HG03439 (cell line): ENCODE results near the gene UCHL1.
"Not testable (repeated sequence)": the region's sequence is repeated elsewhere in the genome, so short reads cannot be mapped to it uniquely, and the experiment has no call there.

Experiments
- ATAC-seq: cut with Tn5 transposase; IDR thresholded peaks from one replicate; pipeline ENCODE4 v1.9.1; 2021; ENCODE audit warnings: mild to moderate bottlenecking, moderate library complexity; ENCODE audit not compliant: unreplicated experiment

The UCHL1 gene

DNA sequence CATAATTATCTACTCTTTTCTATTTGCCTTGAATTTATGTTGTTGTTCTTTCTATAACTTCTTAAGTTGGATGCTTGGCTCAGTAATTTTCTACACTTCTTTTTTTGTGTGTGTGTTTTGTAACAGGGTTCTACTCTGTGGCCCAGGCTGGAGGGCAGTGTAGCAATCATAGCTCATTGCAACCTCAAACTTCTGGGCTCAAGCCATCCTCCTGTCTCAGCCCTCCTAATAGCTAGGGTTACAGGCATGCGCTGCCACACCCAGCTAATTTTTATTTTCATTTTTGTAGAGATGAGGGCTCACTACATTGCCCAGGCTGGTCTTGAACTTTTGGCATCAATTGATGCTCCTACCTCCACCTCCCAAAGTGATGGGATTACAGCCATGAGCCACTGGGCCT lies 20.7 kb upstream of the UCHL1 start:
- ATAC-seq, result no peak

DNA sequence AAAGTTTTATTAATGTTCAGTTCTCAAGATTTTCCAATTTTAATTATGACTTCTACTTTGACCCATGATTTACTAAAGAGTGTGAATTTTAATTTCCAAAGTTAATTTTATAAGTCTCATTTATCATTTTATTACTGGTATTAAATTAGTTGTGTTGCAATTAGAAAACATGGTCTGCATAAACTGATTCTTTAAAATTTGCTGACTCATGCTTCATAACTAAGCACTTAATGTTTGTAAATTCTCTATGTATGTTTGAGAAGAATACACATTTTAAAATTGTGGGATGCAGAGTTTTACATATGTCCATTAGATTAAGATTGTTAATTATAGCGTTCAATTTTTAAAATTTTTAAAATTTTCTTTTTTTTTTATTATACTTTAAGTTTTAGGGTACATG lies 20.2 kb upstream of the UCHL1 start:
- ATAC-seq, result no peak

DNA sequence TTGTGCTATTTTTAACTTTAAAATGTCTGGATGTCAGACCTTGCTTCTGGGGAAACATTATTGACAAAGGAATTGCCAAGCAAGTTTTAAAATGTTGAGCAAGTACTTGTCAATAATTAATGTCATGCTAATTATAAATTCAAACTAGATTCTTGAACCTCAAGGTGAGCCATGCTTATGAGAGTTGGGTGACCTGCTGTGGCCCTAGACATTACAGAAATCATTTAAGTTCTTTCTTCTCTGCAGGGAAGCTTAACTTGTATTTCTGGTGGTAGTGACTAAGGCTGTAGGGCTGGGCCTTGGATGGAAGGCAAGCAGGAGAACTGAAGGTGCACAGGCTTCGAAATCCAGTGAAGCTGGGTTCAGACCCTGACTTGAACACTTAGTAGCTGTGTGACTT lies 14.8 kb upstream of the UCHL1 start:
- ATAC-seq, result no peak

DNA sequence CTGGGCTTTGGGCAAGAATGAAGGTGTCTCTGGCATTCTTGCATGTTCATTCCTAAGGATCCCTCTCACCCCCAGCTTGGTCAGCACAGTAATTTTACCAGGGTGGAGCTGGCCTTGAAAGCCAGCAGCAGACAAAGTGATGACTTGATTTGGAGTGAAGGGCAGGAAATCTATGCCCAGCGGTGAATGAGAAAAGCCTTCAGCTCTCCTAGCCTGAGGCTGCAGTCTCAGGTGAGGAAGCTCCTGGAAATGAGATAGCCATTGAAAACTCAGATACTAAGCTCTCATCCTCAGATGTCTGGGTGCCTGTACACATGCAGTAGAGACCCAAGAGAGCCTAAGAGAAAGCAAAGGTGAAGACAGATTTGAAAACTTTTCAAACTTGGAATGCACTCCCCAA lies 10.7 kb upstream of the UCHL1 start:
- no peak for ATAC-seq

DNA sequence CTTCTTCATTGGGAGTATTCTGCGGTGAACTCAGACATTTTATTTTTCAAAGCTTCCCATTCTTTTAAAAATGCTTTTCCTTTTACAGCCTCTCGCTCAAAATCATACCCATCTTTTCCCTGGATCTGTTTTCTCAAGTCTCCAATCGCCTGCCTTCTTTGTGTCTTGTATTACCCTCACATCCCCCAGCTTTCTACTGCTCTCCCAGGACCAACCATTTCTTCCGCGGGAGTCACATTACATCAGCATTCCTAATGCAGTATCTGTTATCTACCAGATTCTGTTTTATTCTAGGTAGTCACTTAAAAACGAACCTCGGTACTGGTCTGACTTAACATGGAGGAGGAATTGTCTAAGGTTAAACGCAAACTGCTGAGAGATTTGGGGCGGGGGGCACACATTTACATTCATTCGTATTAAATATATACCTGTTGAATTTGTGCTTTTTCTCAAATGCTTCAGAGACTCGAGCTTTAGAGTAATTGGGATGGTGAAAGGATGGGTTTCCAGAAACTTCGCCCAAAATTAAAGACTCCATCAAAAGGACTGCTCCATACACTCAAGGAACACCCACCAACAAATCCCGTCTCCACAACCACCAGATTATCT lies 493 bp upstream of the UCHL1 start:
- ATAC-seq, result no peak

DNA sequence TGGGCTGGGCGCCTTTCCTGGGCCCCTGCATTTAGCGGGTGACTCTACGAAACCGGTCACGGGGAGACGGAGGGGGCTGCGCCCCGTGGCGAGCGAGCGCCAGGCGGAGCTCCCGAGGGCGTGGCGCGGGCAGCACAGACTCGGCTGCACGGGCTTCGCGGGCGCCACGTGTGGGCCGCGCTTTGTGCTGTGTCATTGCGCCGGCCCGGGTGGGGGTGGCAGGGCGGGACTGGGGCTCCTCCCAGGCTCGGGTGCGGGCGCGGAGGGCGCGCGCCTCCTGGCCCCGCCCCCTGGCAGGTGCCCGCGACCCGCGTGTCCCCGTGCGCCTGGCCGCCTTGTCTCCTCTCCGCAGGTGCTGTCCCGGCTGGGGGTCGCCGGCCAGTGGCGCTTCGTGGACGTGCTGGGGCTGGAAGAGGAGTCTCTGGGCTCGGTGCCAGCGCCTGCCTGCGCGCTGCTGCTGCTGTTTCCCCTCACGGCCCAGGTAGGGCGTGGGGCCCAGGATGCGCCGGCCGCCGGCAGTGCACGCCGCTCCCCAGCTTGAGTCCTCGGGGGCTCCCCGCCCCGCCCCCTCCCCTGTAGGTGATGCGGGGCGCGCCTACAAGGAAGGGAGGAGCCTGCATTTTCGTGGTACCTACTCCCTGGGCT lies 651 bp downstream of the UCHL1 start:
- peak; percentile 74 for ATAC-seq

DNA sequence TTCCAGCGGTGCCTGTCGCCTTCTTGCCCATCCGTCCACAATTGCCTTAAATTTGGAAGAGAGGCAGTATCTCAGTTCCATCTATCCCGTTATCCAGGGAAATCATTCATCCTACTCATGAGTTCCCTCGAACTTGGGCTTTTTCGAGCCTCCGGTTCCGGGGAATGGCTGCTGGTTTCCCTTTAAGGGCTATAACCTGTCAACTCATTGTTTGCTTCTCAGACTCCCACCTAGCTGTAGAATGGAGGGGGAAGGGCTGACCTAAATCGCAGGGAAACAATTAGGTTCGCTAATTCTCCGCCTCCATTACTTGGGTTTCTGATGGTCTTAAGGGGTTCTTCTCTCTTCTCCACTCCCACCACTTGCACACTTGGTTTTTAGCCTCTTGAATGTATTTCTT lies 1.2 kb downstream of the UCHL1 start:
- no peak for ATAC-seq

DNA sequence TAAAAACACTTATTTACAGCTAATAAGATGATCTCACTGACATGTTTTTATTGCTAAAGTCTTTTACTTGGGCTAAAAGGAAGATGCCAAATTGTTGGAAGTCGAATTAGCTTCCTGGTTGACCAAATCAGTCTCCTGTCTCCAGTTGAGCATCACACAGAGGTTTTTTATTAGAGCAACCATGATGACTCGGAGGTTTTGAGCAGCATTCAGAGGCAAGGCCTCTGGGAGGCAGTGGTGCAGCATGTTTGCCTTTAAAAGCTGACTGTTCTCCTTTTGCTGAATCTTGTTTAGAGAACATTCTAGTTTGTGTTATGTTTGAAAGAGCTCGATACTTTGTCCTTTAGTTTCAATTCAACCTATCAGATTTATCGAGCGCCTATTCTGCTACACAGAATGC lies 2.1 kb downstream of the UCHL1 start:
- no peak for ATAC-seq

DNA sequence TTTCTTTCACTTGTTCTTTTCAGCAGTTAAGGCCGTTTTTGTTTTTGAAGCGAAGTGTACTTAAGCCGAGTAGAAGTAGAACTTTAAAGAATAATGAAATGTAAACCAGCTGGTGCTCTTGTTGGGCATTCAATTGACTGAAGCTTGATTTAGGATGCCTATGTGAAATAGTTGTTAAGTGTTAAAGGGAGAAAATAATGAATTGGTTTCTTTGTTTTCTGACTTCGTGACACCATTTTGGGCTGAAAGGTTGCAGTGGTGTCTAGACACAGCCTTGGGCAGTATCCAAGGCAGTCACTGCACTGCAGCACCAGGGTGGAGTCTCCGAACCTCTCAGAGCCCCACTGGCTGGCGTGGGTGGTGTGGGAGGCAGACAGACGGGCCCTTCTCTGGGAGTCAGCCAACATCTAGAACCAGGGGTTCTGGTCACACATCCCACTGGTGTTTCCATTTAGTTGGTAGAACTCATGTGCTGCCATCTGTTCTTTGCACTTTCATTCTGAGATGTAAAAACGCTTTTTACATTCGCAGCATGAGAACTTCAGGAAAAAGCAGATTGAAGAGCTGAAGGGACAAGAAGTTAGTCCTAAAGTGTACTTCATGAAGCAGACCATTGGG lies 3.5 kb downstream of the UCHL1 start:
- no peak for ATAC-seq

DNA sequence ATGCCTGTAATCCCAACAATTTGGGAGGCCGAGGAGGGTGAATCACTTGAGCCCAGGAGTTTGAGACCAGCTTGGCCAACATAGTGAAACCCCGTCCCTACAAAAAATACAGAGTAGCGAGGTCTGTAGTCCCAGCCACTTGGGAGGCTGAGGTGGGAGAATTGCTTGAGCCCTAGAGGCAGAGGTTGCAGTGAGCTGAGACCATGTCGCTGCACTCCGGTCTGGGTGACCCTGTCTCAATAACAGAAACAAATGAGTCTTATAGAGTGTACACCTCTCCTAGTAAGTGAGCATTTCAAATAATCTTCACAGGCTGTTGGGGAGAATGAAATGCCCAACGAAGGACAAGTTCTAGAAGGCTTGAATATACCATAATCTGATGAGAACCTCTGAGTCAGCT lies 5.5 kb downstream of the UCHL1 start:
- ATAC-seq, result no peak

DNA sequence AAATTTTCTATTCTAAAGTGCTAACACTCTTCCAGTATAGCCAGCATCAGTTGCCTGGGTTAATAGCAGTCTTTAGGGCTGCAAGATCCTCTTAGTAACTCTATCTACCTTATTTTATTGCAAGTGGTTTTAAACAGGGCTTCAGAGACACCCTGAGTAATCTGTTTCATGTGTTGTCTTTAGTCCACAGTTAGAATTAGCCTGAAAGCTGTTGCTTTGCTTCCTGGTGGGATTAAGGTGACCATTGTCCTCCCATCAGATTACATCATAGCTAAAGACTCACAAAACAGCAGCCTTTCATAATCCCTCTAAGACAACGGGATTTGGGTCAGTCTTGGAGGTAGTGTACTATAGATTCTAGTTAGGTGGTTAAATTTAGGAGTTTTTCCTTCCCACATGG lies 7.5 kb downstream of the UCHL1 start:
- ATAC-seq, result no peak

DNA sequence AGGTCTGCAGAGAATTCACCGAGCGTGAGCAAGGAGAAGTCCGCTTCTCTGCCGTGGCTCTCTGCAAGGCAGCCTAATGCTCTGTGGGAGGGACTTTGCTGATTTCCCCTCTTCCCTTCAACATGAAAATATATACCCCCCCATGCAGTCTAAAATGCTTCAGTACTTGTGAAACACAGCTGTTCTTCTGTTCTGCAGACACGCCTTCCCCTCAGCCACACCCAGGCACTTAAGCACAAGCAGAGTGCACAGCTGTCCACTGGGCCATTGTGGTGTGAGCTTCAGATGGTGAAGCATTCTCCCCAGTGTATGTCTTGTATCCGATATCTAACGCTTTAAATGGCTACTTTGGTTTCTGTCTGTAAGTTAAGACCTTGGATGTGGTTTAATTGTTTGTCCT lies 11.3 kb downstream of the UCHL1 start:
- ATAC-seq, result no peak

DNA sequence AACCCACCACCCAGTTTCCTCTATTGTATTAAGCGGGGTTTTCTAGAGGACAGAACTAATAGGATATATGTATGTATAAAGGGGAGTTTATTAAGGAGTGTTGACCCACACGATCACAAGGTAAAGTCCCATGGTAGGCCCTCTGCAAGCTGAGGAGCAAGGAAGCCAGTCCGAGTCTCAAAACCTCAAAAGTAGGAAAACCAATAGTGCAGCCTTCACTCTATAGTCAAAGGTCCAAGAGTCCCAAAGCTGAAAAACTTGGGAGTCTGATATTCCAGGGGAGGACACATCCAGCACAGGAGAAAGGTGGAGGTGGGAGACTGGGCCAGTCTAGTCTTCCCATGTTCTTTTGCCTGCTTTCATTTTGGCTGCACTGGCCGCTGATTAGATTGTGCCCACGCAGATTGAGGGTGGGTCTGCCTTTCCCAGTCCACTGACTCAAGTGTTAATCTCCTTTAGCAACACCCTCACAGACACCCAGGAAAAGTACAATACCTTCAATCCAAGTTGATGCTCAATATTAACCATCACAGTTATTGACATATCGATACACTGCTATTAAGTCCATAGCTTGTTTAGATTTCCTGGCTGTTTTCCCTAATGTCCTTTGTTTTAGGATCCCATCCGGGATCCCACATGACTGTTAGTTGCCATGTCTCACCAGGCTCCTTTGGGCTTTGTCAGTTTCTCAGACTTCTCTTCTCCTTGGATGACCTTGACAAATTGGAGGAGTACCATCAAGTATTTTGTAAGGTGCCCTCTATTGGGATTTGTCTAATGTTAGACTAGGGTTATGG lies 12.2 kb downstream of the UCHL1 start:
- no peak for ATAC-seq

DNA sequence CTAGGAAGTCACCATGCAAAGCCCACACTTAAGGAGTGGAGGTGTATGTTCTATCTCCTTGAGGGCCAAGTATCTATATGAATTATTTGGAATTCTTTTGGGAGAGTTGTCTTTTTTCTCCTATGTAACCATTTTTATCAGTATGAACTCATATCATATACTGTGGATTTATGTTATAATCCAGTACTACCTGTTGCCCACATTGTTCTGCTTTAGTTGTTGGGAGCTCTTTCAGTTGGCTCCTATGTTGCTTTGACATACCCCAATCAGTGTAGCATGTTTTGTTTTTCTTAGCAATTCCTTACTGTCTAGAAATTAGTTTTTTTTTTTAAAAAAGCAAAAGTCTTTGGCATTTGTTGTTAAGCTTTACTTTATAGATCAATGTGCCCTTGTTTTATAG lies 13.0 kb downstream of the UCHL1 start:
- no peak for ATAC-seq

DNA sequence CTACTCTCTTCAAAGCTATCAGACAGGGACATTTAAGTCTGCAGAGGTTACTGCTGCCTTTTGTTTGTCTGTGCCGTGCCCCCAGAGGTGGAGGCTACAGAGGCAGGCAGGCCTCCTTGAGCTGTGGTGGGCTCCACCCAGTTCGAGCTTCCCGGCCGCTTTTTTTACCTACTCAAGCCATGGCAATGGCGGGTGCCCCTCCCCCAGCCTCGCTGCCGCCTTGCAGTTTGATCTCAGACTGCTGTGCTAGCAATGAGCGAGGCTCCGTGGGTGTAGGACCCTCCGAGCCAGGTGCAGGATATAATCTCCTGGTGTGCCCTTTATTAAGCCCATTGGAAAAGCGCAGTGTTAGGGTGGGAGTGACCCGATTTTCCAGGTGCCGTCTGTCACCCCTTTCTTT lies 19.2 kb downstream of the UCHL1 start:
- not testable (repeated sequence) for ATAC-seq

DNA sequence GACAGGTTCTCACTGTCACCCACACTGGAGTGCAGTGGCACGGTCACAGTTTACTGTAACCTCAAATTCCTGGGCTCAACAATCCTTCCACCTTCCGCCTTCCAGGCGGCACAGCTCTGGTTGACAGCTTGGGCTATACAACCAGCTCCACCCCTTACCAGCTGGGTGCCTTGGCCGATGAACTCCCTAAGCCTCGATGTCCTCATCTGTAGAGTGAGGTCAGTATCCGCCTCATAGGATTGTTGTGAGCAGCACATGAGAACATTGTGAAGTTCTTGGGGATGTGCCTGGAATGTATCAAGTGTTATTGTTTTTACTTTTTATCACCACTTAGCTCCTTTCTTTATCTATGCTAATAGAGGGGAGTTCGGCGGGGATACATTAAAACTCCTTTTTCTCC lies 23.3 kb downstream of the UCHL1 start:
- ATAC-seq, result no peak

DNA sequence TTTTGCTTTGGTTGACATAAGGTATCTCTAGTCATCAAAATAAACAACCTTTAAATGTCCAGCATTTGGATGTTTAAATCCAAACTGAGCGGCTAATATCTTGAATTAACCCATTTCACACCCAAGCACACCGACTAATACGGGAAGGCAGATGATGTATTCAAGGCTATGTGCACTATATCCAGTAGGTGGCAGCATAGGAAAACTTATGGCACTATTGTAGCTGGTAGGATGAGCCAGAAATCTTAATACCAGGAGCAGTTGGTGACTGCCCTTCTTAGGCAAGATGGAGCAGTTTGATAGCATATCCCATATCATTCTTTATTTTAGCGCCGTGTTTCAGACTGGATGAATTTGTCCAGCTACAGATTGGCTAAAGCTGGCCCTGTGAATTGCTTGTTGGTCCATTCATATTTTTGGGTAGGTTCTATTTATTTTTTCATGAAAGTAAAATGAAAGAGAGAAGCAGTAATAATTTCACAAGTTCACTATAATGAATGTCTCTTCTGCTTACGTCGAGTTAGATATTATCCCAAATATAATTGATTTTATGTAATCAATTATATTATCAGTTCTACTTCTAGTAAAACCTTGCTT lies 24.4 kb downstream of the UCHL1 start:
- ATAC-seq, result peak; percentile 97

DNA sequence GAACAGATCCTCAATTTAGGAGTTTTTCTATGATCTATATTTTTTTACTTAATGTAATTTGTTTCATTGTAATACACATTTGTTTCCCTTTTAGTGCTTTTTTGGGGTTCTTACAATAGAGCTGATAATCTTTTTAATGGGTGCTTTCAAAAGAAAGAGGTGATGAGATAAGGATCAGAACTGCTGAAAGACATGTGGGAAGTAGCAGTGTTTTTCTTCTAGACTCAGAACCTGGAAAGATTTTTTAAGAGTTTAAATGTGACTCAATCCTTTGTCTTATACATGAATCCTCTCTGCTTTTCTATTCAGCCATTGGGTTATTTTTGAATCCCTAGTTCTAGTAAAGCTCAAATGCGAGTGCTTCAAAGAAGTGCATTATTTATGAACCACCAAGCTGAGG lies 25.6 kb downstream of the UCHL1 start:
- ATAC-seq, result no peak

DNA sequence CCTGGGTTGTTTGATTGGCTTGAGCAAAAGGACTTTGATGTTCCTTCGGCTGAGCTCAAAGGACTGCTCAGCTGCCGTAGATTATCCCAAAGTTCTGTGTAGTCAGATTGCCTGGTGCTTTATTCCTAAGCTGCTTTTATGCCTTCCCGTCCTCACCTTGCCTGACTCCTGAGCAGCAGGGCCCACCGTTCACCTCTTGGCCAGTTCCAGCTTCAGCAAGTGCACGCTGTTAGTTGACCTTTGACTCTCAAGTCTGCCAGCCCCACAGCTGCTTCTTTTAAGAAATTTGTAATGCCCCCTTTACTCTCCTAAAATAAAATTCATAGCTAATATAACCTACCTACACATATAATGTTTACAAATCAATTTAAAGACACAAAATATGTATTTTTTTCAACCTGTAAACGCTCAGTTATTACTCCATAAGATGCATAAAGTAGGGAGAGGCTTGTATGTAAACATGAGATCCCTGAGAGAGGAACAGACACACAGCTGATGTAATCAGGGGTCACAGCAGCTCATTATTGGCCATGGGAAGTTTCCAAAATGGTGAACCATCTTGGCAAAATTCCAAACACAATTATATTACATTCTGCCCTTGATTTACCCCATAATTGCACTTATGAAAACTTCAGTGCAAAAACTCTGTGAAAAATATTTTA lies 28.6 kb downstream of the UCHL1 start:
- no peak for ATAC-seq

DNA sequence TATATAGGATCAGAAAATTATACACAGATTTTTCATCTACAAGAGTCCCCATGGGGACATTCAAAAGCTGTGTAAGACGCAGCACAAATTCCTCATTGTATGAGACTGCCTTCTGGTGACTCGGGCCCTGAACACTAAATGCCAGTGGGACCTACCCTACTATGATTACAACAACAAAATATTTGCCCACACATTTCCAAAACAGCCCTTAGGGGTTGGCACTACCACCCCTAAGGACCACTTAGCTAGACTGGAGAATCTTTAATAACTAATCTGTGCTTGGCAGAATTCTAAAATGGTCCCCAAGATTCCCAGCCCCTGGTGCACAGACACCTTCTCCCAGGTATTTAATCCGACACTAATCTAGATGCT lies 29.1 kb downstream of the UCHL1 start:
- ATAC-seq, result no peak

DNA sequence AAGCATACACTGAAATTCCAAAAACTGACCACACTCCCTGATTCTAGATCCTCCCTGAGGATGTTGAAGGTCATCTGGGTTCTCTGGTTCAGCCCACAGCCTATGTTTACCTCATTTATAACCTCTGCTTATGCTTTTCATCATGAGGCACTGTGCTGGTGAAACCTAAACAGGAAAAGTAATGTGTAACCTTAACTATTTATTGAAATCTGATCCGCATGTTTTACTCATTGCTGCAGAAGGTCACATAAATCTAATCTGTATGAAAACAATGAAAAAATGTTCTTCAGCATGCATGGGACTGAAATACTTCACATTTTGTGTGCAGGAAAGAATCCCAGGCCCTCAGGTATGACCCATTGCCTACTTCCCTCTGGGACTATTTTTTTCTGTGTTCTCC lies 30.3 kb downstream of the UCHL1 start:
- no peak for ATAC-seq
